Astrocyte of the hippocampus (primary cell): ENCODE data around the gene MEST.
"Not testable (repeated sequence)": the region's sequence is repeated elsewhere in the genome, so short reads cannot be mapped to it uniquely, and the experiment has no call there.

Experiments
- DNase-seq: peaks from one replicate; pipeline ENCODE4 v3.0.0; 2011; ENCODE audit warnings: low read depth, low spot score

The MEST gene

DNA sequence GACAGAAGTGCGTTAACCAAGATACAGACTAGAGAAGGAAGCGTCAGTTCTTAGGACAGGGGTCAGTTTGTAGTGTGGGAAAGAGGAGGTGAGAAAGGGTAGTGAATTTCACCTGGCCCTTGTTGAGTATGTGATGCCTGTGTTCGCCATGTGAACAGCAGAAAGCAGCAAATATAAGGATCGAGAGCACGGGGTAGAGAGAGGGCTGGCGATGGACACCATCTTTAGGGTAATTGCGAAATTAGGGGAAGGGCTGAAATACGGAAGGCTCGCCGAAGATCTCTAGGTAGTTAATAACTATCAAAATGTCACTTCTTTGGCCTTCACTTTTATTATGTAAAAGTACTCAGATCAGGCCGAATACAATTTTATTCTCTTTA lies 6.2 kb upstream of the MEST start:
- DNase-seq = no peak

DNA sequence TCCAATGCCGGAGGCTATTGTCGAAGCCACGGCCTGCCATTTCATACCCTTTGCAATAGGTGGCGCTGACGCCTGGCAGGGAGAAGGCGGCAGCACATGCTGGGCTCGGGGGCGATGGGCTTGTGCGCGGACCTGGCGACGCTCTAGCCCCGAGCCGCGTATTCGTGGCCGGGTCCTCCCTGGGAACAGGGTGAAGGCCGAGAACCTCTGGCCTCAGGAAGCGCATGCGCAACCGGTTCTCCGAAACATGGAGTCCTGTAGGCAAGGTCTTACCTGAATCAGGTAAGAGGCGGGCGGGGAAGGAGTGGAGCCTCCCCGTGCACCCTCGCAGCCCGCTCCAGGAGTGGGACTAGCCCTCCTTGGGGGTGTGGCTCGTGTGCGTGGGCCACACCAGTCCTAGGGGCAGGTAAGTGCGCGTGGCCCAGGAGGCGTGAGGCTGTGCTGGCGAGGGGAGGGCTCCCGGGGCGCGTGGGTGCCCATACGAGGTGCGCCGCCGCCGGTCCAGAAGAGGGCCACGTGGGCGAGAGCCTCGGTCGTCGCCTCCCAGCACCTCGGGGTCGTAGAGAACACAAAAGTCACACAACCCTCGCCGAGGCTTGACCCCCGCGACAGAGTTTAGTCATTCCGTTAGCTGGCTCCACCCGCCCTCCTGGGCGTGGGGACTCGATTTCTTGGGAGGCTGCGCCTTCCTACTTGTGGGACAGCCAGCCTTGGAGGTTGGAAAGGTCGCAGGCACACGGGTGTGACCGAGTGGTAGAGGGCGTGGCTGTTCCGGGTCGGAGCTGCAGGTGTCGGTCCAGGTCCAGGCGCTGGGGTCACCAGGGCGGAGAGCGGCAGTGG lies 5.6 kb upstream of the MEST start:
- DNase-seq = peak; percentile 55

DNA sequence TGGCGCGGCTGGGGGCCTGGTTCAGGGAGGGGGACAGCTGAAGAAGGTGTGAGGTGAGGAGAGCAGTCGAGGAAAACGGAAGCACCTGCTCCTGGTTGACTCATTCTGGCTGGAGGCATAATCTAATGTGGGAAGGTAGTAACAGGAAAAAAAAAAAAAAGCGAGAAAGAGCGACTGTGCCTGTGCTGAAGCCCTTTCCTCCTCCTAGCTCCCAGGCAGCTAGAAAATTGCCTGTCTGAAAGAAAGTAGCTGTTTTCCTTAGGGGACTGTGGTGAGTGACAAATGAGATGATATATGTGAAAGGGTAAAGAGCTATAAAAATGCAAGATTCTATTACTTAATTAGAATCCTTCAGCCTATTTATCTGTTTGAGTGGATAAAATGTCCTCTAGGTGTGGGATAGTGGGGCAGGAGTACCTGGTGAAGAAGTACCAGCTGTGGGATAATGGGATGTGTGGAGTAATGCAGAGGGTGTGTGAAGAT lies 4.9 kb upstream of the MEST start:
- DNase-seq = no peak

DNA sequence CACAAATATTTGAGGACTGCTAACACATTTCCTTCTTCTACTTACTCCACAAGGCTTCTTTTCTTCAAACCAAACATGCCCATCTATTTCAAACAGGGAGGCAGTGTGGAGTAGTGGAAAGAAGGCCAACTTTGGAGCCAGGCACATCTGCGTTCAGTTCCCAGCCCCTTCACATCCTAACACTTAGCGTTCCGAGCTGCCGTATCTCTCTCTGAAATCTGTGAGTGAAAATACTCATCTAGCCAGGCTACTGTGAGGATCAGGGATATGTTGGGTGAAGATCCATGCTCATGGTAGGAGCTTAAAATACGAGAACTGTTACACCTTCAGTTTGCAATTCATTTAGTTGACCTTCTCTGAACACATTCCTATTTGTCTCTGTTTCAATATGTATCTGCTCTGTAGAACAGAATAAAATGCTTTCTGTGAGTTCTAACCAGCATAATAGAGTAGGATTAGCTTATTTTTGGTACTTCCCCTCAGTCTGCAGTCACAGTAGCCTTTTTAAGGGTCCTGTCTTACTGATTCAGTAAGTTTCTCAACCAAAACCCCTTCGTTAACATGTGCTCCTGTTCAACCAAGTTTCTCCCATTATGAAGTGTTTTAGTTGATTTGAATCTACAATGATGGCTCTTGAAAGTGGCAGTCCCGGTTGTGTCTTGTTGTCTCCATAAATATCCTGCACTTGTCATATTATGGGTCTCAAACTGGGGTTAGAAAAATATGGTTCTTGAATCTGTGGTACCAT lies 3.3 kb upstream of the MEST start:
- DNase-seq = peak; percentile 19

DNA sequence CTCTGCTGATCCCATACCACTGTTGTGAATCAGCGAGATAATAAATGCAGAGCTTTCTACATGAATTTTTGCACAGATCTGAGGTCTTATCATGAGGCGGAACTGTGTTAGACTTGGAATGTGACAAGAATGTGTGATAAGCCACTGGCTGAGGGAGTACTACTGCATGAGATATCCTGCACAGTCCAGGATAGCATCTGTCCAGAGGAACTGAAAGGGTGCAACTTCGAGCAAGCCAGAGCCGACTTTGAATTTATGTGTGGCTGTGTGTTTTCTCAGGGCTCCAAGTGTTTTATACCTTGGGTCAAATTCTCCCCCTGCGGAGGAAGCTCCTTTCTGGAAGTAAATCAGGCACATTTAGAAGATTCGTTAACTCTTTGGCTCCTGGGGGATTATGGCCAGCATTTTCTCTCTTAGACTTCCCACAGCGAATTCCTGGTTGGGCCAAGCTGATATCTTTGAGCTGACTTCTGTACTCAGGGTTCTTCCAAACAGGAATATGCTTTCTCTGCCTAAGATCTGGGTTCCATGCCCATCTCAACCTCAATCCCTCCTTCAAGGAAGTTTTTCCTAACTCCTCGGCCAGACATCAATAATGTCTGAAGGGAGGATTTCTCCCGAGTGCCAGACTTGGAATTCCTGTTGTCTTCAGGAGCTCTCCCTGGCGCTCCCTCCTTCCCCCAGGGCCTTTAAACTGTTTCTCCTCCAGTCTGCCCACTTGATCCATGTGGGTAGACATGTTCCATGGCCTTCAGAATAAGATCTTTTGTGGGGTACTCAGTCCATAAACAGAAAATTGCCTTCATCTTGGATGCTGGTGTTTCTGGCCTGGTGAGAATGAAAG lies 2.5 kb upstream of the MEST start:
- peak; percentile 81 for DNase-seq

DNA sequence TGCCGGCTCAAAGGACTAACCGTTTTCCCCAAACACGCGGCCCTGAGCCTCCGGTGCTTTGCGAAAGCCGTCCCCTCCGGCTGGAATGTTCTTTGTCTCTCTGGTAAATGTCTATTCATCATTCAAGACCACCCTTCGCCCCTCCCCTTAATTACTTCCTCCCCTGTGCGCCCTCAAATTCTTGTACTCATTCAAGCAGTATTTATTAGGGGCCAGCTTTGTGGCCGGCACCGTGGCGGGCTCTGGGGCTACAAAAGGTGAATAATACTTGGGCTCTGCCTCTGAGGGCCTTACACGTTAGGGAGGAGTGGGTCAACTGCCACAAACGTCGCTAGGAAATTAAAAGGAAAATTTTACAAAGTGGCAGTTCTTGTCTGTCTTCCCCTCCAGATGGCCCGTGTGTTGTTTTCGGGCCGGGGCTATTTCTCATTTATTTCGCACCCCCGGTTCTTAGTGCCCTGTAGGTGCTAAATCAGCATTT lies 1.5 kb upstream of the MEST start:
- peak; percentile 68 for DNase-seq

DNA sequence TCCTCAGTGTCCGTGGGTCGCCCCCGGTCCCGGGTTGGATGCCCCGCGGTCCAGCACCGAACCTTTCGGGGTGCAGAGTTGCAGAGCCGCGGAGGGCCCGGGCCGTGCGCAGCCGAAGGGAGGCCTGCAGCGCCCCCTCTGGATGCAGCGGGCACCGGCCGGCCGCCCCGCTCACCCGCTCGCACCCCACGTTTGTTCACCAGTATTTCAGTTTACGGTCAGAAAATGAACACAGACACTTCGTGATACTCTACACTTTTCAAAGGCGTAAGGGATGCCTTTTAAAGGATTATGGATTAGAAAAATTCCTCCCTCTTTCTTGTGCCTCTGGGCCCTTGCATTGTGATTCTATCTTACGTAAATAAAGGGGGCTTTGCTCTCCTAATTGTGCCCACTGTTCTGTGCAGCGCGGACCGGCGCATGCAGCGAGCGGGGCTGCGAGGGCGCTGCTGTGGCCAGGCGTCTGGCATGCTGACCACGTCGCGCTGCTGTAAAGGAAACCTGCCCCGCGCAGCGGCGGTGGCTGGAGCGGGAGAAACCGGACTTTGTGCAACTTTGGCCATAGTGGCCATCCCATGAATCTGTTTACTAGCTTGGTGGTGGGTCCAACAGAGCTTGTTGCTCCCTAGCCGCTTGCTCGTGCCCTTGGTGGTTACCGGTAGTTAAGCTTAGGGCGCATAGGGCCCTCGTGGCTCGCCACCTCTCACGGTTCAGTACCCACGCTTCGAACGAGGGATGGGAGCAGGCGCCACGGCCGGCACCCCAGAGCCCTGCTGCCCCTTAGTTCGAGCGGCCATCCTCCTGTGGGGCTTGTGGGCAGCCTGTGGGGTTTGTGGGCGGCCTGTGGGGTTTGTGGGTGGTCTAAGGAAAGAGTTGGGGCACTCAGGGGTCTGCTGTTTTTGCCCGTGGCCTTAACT lies 739 bp upstream of the MEST start:
- peak; percentile 78 for DNase-seq

DNA sequence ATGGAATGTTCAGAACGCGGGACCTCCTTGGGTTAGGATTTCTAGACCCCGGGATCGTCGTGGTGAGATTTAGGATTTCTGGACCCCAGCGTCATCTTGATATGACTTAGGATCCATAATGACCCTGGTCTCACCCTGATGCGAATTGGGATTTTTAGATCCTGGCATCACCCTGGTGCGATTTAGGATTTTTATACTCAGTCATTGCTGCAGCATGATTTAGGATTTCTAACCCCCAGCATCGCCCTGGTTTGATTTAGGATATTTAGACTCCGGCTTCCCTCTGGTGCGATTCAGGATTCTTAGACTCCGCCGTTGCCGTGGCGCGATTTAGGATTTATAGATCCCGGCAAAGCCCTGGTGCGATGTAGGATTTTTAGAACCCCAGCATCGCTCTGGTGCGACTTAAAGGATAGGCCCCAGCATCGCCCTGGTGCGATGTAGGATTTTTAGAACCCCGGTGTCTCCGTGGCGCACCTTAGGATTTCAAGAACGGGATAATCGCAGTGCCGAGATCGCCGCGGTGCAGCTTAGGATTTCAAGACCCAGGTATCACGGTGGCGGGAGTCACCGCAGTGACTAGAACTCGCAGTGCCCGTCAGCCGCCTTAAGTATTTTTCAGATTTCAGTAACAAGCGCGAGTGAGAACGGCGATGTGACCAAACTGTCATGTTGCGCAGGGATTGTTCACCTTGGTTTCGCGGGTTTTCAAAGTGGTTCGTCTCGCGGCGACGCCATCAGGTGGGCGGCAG lies 814 bp downstream of the MEST start:
- DNase-seq = peak; percentile 37

DNA sequence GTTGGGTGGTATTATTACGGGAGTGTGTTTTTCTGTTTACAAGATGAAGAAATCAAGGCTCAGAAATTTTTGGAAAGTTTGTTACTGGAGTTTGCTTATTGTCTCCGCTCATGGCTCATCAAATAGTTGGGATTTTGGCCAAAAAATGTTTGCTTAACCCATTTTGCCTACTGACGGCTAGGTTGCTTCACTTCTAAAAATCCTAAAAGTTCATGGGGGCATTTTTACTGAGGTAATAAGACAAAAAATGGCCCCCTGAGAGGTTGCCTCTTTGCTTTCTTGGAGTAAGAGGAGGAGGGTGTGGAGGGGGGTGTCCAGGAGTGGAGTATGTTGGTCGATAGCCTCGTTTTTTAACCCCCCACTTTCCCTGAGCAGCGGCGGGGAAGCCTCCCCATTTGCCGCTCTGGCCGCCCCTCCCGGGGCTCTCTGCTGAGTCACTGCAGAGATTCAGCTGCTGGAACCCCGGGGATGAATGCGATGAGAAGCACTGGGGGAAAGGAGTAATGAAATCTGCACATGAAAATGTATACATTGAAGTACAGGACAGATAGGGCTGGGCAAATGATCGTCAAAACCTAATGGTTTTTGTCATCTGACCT lies 1.5 kb downstream of the MEST start:
- DNase-seq = peak; percentile 39

DNA sequence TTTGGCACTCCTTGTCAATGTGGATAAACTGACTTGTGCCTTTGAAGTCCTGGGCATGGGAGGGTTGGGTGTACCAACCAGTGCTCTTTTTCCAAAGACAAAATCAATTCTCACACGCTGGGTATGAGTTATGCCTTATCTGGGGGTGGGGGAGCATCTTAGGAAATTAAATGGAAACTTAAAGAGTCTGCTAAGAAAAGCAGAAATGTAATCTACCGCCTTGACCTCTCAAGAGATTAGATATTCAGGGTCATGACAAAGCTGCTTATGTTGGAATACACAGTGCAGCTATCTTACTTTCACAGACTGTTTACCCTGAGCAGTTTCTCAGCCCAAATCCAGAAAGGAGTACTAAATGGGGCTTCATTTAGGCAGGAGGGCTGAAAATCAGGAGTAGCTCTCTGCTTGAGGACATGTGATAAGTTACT lies 2.6 kb downstream of the MEST start:
- no peak for DNase-seq

DNA sequence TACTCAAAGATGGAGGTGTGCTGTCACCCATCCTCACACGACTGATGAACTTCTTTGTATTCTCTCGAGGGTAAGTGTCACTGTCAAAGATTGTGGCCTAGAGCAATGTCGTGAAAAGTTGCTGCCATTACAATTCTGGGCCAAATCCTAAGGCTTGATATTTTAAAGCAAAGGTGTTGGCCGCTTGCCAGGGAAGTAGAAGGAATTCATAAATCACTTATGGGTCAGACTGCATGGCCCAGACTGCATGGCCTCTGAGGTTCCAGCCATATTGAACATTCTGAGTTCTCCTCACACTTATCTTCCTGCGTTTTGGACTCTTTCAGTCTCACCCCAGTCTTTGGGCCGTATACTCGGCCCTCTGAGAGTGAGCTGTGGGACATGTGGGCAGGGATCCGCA lies 8.6 kb downstream of the MEST start:
- DNase-seq = no peak

DNA sequence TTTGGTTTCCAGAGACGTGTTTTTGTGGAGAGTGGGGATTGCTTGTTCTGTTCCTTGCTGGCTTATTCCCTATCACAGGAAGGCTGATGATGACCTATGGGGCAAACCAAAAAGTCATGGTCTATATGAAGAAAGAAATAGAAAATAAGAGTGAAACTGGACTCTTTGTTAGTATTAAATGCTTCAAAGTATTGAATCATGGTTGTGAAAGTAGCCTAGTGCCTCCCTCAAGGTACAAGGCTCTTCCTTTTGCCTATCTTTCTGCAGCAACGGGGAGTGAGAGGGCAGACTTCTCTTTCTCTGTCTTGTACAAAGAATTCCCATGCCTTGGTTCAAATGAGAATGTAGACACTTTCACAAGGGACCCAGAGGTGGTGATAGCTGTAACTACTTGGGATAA lies 9.0 kb downstream of the MEST start:
- DNase-seq = no peak

DNA sequence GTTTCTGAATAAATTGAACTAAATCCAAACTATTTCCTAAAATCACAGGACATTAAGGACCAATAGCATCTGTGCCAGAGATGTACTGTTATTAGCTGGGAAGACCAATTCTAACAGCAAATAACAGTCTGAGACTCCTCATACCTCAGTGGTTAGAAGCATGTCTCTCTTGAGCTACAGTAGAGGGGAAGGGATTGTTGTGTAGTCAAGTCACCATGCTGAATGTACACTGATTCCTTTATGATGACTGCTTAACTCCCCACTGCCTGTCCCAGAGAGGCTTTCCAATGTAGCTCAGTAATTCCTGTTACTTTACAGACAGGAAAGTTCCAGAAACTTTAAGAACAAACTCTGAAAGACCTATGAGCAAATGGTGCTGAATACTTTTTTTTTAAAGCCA lies 13.9 kb downstream of the MEST start:
- peak; percentile 29 for DNase-seq

DNA sequence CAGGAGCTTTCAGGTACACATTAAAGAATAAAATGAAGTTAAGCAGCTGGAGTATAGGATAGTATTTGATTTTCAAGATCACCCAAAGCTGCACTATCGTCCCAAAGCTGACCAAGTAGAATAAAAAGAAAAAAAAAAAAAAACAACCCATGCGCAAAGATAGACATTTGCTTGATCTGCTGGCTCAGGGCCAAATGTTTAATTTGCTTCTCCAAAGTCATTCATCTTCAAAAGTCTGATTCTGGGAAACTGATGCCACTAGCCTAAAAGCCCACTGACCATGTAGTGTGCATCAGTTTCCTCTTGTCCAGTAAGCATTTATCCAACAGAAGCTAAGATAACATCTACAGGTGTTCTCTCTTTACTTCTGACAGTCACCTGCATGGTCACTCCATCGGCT lies 14.5 kb downstream of the MEST start:
- DNase-seq = no peak

DNA sequence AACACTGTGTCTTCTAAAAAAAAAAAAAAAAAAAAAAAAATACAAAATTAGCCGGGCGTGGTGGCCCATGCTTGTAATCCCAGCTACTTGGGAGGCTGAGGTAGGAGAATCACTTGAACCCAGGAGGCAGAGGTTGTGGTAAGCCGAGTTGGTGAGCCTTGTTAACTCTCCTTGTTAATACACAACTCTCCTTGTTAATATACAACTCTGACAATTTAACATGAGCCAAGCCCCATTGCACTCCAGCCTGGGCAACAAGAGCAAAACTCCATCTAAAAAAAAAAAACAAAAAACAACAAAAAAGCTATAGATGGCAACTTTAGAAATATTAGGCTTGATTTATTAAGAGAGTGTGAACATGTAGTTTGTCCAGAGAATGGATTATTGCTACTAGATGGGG lies 20.2 kb downstream of the MEST start:
- DNase-seq = not testable (repeated sequence)

DNA sequence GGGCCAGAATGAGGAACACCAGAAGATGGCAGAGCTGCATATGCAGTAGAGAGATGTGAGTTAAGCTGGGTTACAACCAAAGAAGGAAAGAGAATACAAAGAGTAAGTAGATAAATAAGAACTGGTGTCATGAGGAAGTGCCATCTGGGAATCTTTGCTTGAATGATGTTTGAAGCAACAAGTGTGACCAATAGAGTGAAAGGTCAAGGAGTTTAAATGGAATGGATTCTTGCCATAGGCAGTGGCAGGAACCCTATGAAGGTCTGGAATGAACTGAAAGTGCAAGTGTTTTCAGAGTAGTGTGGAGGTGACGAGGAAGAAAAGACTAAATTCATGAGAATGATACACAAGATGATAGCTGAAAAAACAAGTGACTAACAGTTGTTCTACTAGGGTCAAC lies 21.6 kb downstream of the MEST start:
- DNase-seq = no peak

DNA sequence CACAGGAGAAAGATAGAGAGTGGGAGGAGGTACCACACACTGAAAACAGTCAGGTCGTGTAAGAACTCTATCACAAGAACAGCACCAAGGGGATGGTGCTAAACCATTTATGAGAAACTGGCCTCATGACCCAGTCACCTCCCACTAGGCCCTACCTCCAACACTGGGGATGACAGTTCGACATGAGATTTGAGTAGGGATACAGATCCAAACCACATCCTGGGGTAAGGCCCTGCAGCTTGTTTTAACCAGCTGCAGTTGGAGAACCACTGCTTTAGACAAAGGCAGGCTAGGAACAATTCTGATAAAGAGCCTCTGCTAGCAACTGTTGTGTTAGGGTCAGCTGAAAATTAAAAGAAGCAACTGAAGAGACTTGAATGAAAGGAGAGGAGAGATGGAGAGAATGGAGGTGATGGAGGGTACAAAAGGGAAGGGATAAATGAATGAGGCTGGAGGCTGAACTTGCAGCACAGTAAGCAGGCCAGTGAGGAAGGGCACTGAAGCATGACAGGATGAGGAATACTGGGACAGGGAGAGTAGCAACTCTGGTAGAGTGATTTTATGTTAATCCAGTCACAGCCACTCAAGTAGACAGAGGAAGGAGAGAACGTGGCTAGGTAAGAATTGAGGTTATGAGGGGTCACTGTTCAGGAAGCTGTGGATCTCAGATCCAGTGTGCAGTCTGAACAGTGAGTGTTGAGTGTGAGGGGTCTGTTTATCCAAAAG lies 23.6 kb downstream of the MEST start:
- DNase-seq = no peak

DNA sequence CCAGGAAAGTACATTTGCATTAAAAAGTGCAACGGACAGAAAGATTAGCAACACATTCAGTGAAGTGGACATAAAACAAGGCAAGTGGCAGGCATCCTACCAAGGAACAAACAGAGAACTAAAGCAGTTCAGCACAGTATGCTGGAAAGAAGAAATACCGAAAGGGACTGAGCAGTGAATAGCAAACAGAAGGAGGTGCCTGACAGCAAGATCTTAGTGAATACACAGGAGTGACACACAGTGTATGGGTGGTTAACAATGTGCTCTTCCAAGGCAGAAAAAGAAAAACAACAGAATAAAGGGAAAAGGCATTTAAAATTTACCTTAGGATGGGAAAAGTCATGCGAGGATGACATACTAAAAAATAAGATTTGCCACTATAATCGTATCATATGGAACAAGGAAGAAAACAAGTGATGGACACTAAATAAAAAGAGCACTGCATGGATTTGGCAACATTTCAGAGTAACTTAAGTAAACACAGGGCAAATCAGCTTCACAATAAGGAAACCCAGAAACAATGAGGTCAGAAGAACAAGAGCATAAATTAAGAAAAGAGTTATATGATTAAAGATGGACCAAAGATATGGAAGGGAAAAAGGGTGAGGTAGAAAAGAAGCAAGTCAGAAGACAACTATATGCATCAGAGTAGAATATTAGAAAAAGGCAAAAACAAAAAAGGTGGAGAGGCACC lies 29.5 kb downstream of the MEST start:
- DNase-seq = no peak
